GM12801 (cell line): Measurements from ENCODE around the gene SPTLC2.

Experiments
- TF ChIP-seq, protein P1 (sequence below): IDR thresholded peaks from one replicate; pipeline ENCODE4 v1.5.1; 2011; ENCODE audit warnings: control low read depth; ENCODE audit not compliant: insufficient read length; ENCODE audit errors: extremely low read depth

SPTLC2 gene

DNA sequence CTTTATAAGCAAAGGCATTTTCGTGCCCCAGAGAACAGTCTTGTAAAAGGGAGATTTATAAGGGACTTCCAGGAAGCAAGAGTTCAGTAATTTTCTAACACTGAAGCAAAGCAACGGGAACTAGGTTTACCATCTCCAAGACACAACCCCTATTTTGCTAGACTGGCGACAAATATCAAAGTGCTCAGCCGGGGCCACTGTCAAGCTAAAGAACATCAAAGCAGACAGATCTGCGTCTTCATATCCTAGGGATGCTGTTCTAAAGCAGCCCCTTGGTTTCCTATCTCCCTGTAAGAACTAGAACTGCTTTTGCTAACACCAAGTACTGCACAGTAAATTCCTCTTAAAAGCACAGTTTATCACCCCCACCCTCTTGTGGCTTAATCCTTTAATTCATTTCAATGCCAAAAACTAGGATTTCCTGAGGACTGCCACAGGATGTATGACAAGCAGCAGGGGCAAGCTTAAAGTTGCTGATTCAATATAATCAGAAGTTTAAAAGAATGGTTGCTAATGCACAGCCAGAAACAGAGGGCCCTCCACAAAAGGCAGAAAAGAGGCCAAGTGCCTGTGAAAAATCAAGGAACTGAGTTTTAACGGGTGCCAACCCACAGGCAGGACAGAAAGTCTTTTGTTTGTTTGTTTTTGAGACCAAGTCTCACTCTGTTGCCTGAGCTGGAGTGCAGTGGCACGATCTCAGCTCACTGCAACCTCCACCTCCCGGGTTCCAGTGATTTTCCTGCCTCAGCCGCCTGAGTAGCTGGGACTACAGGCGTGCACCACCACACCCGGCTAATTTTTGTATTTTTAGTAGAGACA, 73.8 kb downstream of the SPTLC2 start:
- TF ChIP-seq, protein P1, sequence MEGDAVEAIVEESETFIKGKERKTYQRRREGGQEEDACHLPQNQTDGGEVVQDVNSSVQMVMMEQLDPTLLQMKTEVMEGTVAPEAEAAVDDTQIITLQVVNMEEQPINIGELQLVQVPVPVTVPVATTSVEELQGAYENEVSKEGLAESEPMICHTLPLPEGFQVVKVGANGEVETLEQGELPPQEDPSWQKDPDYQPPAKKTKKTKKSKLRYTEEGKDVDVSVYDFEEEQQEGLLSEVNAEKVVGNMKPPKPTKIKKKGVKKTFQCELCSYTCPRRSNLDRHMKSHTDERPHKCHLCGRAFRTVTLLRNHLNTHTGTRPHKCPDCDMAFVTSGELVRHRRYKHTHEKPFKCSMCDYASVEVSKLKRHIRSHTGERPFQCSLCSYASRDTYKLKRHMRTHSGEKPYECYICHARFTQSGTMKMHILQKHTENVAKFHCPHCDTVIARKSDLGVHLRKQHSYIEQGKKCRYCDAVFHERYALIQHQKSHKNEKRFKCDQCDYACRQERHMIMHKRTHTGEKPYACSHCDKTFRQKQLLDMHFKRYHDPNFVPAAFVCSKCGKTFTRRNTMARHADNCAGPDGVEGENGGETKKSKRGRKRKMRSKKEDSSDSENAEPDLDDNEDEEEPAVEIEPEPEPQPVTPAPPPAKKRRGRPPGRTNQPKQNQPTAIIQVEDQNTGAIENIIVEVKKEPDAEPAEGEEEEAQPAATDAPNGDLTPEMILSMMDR = no peak

DNA sequence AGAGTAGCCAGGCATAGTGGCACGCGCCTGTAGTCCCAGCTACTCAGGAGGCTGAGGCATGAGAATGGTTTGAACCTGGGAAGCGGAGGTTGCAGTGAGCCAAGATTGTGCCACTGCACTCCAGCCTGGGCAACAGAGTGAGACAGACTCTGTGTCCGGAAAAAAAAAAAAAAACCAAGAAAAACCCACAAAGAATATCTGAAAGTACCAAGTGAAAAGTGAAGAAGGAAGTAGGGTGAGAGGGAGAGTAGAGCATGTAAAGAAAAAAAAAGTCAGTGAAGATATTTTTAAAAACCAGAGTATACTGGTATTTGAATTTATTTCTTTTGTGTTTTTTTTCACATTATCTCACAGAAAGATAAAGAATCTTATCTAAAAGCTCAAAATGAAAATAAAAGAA, 74.5 kb downstream of the SPTLC2 start:
- TF ChIP-seq, protein P1 = no peak

GRCh38 chr14:77531071-77531470, 85.4 kb downstream of the SPTLC2 start:
- TF ChIP-seq, protein P1 = no peak

GRCh38 chr14:77529963-77530362, 86.5 kb downstream of the SPTLC2 start:
- TF ChIP-seq, protein P1 = no peak

GRCh38 chr14:77529213-77529612, 87.2 kb downstream of the SPTLC2 start:
- TF ChIP-seq, protein P1 = no peak

GRCh38 chr14:77526266-77526665, 90.2 kb downstream of the SPTLC2 start:
- TF ChIP-seq, protein P1 = no peak

- TF ChIP-seq, protein P1 = no peak
Observed at GRCh38 chr14:77524536-77524935, 91.9 kb downstream of the SPTLC2 start.
